GM12801 (cell line): ENCODE data around the gene LYRM4.

ENCODE experiments used
- TF ChIP-seq, protein P1 (sequence below): IDR thresholded peaks from one replicate; pipeline ENCODE4 v1.5.1; 2011; ENCODE audit warnings: control low read depth; ENCODE audit not compliant: insufficient read length; ENCODE audit errors: extremely low read depth

Gene LYRM4

DNA sequence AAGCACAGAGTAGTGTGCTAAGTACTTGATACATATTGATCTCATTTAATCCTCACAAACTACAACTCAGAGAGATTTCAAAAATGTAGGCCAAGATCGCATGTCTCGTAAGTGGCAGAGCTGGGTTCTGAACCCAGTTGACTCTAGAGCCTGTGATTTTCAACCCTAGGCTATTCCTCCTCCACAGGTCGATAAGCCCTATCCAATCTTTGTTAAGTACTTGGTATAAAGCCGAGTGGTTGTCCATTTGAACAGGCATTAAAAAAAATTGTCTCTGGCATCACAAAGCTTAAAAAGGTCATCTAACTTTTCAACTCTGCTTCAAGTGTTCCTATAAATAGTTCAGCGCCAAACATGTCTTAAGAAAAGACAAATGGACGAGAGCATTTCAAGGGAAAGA lies 37.4 kb downstream of the LYRM4 start:
- TF ChIP-seq, protein P1, sequence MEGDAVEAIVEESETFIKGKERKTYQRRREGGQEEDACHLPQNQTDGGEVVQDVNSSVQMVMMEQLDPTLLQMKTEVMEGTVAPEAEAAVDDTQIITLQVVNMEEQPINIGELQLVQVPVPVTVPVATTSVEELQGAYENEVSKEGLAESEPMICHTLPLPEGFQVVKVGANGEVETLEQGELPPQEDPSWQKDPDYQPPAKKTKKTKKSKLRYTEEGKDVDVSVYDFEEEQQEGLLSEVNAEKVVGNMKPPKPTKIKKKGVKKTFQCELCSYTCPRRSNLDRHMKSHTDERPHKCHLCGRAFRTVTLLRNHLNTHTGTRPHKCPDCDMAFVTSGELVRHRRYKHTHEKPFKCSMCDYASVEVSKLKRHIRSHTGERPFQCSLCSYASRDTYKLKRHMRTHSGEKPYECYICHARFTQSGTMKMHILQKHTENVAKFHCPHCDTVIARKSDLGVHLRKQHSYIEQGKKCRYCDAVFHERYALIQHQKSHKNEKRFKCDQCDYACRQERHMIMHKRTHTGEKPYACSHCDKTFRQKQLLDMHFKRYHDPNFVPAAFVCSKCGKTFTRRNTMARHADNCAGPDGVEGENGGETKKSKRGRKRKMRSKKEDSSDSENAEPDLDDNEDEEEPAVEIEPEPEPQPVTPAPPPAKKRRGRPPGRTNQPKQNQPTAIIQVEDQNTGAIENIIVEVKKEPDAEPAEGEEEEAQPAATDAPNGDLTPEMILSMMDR = no peak

DNA sequence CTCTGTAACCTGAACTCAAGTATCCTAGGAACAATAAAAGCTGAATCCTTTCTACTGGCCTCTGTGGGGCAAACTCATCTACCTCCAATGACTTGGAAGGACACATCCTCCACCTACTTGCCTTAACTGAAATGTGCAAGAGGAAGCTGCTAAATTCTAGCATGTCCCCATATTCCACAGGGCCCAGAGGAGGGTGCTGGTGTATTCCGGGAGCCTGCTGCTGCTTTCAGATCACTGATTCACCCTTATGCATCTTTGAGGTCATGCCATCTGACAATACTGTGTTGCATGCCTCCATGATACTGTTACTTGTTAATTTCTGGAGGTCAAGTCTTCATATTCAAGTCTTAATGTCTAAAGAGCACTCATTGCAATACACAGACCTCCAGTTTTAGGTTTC lies 40.3 kb downstream of the LYRM4 start:
- TF ChIP-seq, protein P1 = no peak

DNA sequence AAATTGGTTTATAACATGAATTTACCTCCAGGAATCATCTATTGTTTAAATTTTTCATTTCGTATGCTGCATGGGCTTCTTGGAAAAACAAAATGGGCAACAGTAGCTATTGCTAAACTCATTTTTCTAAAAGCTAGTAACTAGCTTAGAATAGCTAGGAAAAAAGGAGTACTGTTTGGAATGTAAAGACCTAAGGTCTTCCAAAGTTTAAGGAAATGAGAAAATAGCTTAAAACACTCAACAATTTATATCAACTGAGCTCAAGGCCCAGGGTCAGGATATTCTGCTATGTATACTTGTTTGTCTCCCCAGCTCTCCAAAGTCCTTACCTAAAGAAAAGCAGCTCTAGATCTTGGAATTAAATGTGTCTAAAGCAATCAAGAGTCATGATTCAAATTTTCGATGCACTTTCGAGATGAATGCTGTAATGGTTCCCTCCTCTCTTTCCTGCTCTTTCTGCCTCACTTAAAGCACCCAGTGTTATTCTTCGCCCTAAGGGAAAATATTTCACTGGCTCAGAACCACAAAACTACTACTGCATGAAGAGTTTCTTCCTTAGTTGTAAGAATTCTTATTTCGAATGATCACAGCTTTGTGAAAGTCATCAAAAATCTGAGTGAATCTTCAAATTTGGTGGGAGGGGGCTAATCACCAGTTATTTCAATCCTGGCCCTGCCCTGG lies 41.6 kb downstream of the LYRM4 start:
- TF ChIP-seq, protein P1 = no peak

DNA sequence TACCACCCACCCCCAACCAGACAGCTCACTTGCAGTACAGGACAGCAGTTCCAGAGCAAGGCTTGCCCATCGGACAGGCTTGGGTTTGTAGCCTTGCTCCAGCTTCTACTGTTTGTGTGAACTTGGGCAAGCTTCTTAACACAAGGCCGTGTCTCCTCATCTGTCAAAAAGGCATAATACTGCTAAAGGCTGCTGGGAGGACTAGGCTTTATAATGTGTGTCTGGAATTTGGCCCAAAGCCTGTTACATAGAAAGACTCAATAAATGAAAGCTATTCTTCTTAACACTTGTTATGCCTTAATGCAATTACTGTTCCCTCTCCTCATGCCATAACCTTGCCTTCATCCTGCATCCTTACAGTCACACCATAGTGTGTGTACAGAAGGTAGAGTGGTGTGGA lies 43.4 kb downstream of the LYRM4 start:
- TF ChIP-seq, protein P1 = no peak

DNA sequence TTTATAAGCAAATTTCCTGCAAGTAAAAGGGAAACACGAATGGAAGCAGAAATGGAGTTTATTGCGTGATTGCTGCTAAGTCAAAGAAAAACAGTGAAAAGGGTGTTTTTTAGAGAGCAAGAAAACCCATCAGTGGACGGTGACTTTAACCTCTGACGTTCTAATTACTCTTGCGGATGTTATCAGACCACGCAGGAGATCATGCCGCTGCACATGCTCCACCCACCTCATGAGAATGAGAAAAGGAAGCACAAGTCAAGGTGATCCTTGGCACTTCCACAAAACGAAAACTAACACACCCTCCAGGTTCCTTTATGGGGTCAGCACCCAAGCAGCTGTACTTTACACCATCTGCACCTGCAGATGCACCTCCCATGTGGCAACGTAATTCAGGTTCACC lies 45.0 kb downstream of the LYRM4 start:
- TF ChIP-seq, protein P1 = no peak

DNA sequence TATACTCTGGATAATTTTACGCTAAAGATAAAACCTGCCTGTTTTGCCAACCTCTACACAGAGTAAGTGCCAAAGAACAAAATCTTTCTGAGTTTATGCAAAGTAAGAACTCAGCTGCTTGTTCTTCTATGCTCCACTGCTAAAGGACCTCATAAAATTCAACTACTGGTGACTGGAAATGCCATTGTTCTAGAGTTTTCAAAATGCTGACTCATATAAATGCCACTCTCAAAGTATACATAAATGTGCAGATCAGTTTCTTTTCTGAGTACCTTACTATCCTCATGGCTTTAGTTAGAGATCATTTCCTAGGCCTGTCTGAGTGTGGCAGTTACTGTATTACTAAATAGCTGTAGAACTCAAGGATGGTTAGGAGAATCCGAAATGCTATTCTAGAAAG lies 45.6 kb downstream of the LYRM4 start:
- TF ChIP-seq, protein P1 = no peak

DNA sequence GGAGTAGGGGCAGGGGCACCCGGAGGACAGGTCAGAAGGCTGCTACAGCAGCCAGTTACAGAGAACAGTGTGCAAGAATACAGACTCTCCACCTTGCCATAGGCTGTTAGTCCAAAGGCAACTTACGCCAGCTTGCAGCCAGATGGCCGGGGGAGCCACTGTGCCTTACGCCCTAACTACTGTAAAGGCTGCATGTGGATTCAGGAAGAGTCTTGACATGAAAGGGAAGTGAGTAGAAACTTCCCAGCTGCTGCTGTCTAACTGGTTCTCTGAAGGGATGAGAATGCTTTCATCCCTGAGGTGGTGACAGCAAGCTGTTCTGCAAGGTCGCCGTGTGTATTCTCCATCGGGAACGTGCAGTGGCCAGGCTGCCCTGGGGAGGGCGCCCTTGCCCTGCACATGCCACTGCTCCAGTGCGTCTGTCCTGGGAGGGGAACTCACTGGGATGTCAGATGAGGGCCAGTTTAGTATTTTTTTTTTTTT lies 46.1 kb downstream of the LYRM4 start:
- TF ChIP-seq, protein P1 = no peak
